HG03520 (cell line): ENCODE results near the gene SMPD3.

ENCODE experiments used
- ATAC-seq: cut with Tn5 transposase; IDR thresholded peaks from one replicate; pipeline ENCODE4 v1.9.1; 2021; ENCODE audit warnings: mild to moderate bottlenecking, moderate library complexity; ENCODE audit not compliant: unreplicated experiment

SMPD3 gene

DNA sequence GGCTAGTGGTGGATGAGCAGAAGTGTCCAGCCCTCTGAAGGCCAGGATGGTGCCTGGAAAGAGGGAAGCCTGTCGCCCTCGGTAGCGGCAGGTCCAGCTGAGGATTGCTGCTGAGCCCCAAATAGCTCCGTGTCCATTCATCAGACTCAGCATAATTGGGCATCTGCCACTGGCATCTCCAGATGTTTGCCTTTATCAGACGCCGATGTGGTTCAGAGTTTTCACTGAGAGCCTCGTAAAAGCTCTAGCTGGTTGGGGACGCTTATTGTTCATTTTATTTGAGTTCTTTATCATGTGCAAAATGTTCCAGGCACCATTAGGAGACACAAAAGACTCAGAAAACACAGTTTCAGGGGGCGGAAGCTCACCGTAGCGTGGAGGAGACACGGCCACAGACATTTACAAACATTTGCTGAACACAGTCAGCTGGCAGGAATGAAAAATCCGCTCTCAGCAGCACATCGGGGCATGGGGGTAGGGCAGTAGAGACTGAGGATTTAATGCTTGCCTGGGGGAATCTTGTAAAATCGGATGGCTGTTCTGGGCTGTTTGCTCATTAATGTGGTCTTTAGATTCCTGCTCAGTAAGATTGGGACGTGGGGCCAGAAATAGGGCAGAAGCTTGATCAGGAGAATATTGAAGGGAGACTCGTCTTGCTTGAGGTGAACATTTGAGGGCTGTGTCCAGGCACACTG lies 41.7 kb downstream of the SMPD3 start:
- no peak for ATAC-seq

DNA sequence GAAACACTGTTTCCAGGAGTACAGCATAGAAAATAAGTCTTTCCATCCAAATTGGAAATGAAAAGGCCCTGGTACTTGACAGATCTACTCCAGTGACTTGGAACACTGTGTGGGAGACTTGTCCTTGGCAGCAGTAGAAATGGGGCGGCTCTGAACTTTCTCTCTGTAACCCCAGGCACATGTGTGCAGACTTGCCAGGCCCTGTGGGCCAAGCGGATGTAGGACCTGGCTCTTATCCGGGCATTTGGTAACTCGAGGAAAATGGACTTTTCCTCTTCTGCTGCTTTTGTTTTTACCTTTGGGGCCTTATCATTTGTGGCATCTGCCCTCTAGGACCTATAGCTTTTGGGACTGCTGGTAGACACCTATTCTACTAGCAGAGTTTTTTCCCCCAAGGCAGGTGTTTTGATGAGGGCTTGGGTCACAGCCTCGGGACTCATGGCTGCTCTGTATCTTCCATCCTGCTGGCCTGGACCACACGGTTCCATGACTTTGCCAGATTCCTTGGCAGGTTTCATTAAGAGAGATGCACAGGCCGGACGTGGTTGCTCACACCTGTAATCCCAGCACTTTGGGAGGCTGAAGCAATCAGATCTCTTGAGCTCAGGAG lies 43.5 kb downstream of the SMPD3 start:
- no peak for ATAC-seq

DNA sequence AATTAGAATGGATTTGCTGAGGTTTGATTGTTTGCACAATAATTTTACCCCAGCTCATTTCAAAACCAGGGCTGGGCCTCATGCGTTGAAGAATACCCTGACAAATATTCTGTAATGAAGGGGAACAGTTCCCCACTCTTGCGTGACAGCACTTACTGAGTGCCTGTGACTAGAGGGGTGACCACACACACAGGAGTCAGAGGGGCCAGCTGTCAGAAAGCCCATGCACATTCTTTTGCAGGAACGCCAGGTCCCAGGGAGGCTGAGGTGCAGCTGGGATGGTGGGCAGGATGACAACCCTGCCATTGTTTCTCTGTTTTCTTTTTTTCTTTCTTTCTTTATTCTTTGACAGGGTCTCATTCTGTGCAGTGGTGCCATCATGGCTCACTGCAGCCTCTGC lies 44.6 kb downstream of the SMPD3 start:
- no peak for ATAC-seq

DNA sequence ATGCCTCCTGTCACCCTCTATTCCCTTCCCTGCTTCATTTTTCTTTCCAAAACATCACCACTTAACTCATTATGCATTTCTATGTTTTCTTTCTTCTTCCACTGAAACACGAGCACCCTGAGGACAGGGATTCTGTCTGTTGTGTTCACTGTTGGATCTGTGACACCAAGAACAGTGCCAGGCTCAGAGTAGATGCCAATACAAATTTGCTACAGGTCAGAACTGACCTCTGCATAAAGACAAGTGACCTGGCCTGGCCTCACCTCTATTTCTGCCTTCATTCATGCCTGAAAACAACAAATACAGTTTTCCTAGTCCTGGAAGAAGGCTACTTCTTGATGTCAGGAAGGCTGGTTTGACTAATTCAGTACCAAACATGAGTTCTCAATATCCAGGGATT lies 45.1 kb downstream of the SMPD3 start:
- no peak for ATAC-seq

DNA sequence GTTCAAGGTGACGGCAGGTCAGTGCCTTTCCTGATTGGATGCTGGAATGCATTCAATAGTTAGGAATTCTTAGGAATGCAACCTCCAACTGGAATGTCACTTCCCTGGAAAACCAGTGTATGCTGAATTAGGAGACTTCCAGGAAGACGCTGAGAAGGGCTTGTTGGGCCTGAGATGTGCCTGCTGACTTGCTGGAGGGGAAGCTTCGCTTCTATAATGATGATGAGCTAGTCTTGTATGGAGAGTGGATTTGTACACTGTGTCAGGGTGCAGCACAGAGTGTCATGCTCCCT lies 45.6 kb downstream of the SMPD3 start:
- no peak for ATAC-seq

DNA sequence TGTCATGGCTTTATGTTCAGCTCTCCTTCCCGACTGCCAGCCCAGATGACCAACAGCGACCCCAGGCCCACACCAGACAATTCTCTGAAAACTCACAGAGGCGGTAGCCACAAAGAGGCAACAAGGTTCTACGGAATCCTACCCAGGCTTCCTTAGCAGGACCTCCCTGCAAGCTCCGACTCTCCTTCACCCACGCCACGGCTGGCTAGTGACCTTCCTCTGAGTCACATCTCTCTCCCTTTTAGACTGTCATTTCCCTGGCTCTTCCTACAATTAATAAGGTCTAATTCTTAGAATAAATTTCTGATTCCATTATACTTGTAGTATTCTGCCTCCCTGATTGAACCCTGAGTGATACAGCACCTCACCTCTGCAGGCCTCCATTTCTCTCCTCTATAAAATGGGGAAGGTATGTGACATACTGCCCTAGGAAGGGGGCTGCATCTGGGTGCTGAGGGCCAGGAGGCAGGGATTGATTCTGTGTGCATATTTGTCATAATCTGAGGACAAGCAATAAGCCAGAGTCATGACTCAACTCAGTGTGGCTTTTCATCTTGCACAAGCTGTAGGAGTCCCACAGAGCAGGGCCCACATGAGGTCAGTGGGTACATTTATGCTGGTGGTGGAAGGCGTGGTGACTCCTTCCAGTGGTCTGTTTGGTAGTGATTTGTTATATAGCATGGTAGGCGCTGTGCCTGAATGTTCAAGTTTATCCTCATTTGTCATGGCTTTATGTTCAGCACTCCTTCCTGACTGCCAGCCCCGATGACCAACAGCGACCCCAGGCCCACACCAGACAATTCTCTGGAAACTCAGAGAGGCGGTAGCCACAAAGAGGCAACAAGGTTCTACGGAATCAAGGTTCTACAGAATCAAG lies 46.2 kb downstream of the SMPD3 start:
- no peak for ATAC-seq

DNA sequence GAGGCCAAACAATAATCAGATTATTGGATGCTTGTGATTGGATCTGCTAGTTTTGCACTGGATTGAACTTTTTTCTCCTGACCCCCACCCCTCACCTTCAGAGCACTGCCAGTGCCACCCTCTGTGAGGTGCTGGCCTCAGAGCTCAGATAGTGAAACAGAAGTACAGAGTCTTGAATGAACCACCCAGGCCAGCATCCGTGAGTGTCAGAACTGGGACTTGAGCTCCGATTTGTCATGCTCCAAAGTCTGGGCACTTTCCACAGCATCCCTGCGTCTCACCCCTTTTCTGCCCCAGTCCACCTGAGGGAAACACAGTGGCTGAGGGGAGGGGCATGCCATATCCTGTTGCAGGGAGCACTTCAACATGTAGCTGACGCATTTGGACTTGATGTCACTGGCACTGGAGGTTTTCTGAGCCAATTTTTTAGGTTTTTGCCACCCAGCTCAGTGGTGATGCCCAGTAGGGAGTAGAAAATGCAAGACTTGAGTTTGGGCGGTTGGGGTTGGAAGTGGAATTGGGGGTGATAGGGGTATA lies 47.3 kb downstream of the SMPD3 start:
- no peak for ATAC-seq

DNA sequence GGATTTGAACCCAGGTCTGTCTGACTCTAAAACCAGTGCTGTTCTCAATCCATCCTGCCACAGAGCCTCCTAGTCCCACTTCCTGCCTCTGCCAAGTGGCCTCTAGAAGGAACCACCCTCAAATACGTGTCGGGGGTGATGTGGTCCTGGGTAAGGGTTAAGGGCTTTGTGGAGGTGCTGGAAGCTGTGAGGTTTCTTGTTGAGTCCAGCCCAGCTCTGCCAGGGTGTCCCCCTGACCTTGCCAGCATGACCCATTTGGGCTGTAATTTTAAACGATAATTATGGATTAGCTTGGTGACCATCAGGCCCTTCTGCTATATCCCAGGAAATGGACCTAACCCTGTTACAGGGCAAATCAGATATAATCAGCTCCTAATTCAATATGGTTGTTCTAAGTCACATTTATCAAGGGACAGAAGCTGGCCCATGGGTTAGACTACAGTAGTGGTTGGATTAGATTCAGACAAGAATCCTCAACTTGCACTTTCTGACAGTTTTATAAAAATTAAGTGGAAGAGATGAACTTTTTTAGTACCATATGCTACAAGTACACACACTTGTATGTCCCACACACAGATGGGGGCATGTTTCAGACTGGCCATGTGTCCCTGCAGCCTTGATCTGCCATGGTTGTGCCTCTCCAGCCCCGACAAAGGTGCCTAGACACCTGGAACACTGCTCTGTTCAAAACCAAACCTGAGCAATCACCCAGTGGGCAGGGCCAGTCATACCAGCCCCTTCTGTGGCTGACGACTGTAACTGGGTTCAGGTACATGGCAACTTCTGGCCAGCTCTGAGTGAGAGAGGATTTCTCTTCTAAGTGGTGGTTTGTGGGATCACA lies 48.0 kb downstream of the SMPD3 start:
- ATAC-seq, result no peak

DNA sequence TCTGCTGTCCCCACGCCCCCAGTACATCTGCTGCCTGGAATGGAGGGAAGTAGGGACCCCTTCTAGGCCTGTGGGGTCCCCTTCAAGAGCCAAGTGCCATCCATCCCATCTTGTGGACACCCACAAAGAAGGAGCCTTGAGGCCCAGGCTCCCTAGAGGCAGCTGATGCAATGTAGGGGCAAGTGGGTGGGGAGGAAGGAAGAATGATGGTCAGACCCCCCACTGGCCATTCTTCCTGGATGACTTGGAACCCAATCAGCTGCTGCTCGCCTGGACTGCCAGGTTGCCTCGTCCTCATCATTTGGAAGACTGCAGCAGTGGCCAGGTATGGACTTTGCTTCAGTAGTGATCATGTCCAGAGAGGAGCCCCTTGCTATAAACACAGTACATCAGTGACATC lies 48.9 kb downstream of the SMPD3 start:
- ATAC-seq, result no peak

DNA sequence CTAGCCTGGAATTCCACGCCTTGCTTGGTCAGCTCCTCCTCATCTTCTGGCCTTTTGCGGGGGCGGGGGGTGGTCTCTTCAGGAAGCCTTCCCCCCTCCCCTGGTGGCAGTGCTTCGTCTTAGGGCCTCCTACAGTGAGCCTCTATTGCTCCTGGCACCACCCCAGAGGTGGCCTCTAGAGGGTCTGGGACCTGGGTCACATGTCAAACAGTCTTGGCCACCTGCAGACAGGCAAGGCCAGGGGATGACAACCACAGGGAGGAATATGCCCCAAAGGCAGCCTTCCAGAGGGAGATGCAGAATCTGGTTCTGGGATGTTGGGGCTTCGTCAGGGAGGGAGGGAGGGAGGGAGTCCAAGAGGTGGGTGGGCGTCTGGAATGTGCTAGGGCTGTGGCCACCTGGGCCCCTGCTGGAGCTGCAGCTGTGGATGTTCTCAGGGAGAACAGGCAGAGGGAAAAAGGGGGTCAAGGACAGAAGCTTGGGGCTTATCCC lies 50.6 kb downstream of the SMPD3 start:
- ATAC-seq, result no peak

DNA sequence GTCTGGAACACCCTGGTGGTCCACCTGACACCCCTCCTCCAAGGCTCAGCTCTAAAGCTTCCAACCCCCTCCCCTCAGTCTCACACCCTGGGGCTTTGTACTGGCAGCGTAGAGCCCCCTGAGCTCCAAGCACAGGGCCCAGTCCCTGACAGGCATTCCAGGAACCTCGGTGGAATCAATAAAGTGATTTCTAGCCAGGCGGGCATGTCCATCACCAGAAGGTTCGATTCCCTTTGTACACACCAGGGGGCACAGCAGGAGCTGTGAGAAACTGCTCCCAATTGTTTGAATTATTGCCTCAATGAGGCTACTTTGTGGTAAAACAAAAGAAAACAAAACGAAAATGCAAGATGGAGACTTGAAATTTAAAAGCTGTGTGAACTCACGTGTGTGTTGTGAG lies 51.8 kb downstream of the SMPD3 start:
- no peak for ATAC-seq

DNA sequence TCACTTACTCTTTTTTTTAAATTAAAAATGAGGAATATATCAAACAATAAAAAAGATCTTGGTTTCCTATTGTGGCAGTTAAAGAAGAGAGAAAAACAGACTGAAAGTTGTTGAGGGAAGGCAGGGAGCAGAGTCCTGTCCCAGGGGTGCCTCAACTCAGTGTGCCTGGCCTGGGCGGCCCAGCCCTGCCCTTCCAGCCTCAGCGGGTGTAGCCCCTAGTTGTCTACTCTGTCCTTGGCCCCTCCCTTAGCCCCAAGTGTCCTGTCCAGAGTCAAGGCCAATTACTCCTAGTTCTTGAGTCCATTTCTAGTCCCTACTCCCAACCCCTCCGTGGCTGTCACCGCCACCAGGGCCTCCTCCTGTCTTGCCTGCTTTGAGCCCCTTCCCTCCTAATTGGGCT lies 52.5 kb downstream of the SMPD3 start:
- no peak for ATAC-seq

DNA sequence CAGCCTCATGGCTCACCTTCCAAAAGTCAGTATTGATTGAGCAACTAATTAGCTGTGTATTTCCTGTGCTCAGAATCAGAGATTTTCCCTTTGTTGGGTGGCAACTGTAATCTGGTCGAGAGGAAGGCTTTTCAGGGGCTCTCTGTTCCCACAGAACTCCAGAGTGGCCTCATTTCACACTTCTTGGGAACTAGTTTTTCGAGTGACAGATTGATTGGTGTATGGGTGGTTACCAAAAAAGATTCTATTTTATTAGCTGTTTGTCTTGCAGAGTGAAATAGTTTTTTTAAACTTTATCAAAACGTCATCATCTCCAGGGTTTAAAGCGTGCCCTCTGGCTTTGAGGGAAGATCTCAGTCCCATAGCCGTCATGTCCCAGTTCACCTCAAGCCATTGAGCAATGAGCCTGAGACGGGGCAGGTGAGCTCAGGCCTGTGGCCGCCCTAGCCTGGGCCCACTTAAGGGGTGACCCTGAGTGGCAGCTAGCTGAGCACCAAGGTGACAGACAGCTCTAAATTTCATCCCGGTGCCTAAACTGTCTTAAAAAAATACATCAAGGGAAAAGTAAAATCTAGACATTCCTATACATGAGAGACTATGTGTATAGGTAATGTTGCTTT lies 53.0 kb downstream of the SMPD3 start:
- no peak for ATAC-seq

DNA sequence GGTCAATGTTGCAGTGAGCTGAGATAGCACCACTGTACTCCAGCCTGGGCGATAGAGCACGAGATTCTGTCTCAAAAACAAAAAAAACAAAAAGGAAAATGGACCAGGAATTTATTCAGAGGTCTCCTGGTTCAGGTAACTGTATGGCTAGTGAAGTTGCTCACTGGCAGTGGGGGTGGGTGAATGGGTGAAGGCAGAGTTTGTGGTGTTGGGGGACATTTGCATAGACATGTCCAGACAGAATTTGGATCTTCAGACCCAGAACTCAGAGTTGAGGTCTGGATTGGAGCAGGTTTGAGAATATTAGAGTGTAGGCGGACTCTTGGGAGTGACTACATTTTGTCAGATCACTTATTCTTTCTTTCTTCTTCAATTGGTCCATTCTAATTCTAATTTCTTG lies 55.0 kb downstream of the SMPD3 start:
- no peak for ATAC-seq

DNA sequence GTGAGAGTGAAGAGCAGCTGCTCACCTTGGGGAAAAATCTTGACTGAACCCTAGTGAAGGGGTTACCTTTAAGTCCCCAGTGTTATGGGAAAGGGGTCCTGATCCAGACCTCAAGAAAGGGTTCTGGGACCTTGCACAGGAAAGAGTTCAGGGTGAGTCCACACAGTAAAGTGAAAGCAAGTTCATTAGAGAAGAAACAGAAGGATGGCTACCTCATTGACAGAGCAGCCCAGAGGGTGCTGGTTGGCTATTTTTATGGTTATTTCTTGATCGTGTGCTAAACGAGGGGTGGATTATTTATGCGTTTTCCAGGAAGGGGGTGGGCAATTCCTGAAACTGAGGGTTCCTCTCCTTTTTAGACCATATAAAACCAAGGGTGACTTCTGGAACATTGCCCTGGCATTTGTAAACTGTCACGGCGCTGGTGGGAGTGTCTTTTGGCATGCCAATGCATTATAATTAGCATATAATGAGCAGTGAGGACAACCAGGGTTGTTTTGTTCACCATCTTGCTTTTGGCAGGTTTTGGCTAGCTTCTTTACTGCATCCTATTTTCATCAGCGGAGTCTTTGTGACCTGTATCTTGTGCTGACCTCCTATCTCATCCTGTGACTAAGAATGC lies 58.4 kb downstream of the SMPD3 start:
- ATAC-seq, result no peak

DNA sequence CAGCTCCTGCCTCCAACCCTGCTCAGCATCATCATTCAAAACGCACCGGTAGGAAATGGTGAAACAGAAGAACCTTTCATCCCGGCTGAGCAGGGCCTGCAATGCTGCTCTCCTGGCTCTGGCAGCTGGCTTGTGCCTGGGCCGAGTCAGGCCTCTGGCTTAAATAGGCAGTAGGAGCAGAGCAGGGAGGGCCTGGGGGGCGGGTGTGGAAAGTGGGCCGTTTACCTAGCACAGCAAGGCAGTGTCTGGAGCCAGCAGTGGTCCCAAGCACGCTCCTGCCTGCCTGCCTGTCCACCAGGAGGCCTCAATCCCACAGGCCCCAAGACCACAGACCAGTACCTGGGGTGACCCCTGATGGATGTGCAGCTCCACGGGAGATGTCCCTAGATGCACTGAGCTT lies 59.3 kb downstream of the SMPD3 start:
- no peak for ATAC-seq

DNA sequence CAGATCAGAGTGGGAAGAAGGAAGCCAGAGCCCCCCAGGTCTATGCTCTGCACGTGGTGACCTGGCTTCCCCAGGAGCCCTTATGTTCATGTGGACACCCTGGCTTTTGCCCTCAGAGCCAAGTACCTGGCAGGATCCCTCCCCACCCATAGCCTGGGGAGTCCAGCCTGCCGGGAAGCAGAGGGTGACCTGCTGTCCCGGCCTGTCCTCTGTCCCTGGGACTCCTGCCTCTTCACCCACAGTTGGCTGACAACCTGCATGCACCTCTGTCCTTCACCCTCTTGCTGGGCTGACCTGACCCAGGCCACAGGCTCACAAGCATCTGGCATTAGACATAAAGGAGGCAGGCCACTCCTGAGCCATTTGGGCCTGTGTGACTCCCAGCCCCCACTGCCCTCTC lies 60.2 kb downstream of the SMPD3 start:
- no peak for ATAC-seq

DNA sequence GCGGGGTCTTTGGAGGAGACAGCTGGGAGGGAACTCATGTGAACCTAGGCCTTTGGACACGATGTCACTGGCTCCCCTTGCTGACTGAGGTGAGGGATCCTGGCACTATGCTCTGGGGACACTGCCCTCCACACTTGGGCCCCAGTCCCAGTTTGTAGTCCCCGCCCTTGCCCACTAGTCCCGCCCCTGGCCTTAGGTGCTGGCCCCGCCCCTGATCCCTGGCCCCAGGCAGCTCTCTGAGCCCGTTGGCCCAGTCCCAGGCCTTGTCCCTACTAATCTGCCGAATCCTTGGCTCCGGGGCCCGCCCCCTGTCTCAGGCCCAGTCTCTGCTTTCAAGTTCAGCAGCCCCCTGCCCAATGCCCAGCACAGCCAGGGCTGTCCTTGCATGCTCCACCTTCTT lies 61.0 kb downstream of the SMPD3 start:
- ATAC-seq, result no peak

DNA sequence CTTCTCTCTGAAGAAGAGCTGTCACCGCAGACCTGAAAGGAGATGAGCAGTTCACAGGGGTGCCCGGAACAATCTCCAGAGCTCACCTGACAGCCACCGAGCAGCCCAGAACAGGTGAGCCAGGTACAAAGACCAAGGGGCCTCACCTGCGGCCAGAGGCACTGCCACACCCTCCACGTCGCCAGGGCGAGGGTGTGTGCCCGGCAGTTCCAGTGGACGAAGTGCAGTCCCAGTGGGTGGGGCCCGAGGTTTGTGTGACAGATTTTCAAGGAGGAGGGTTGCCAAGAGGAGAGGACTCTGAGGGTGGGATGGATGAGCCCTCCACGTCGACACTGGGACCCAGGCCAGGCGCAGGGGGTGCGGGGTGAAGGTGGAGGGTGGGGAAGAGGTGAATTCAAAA lies 61.7 kb downstream of the SMPD3 start:
- no peak for ATAC-seq

DNA sequence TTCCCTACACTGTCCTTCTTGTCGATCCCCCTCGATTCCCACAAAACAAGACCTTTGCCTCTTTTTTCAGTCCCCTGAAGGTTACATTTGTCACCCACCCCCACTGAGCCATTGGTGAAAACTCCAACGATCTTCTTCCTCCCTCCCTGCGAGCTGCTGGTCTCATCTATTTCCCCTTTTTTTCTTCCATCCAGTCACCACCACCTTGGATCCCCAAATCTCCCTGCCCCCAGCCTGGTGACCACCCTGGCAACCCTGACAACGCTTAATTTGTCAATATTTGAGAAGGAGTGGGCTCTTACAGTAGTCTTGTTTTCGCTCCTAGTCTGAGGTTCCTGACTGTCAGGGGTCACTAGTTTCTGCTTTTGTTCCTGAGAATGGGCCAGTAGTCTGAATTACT lies 62.9 kb downstream of the SMPD3 start:
- ATAC-seq, result no peak
